Coronary artery (tissue), 2 donors: Measurements from ENCODE around the gene CCDC87.
"Not testable (repeated sequence)": the region's sequence is repeated elsewhere in the genome, so short reads cannot be mapped to it uniquely, and the experiment has no call there.

Experiments
- DNase-seq: peaks from one replicate; pipeline ENCODE4 v3.0.0-alpha.2; 2017; ENCODE audit warnings: low spot score
- H3K27ac ChIP-seq, 2 donors: fragments of 200-600 bp; sonication (generic); one replicate each; pipeline ENCODE4 v1.5.1; 2016 to 2019
- H3K4me3 ChIP-seq: fragments of 200-600 bp; sonication (generic); 2 replicates; pipeline ENCODE4 v1.5.1; 2016; ENCODE audit warnings: mild to moderate bottlenecking, moderate library complexity
- CTCF ChIP-seq: fragments of 200-600 bp; sonication (generic); IDR thresholded peaks from one replicate; pipeline ENCODE4 v1.5.1; 2019; ENCODE audit warnings: antibody characterized with exemption

CCDC87 gene

GRCh38 chr11:66546368-66546965 is 46.4 kb downstream of the CCDC87 start, which contains the start of gene ACTN3:
TSS of gene ACTN3 (plus strand) at chr11:66546903. CDS start at chr11:66546938, 35 bp downstream.
- no peak for TF ChIP-seq CTCF
- H3K27ac ChIP-seq, result peak within 1 kb of the TSS; percentile 39 to 89
- peak; percentile 81 for DNase-seq
- H3K4me3 ChIP-seq, result peak within 1 kb of the TSS; percentile 97

- DNase-seq, result peak; percentile 98
- Histone ChIP-seq H3K27ac (peak within 1 kb of the TSS; percentile 39 to 89), H3K4me3 (peak within 1 kb of the TSS; percentile 97)
- no peak for TF ChIP-seq CTCF
These were observed 47.0 kb downstream of the CCDC87 start, which contains the start of gene ZDHHC24 for GRCh38 chr11:66545701-66546367. TSS of gene ZDHHC24 (minus strand) at chr11:66546048. CDS start at chr11:66546003, 45 bp downstream.

- H3K4me3 ChIP-seq, result peak overlapping the region; percentile 97
- H3K27ac ChIP-seq, DNase-seq: not testable (repeated sequence)
These were observed 47.9 kb downstream of the CCDC87 start for GRCh38 chr11:66544952-66545351.

- peak overlapping the region in 1 of 2 donors; percentile 41 for H3K27ac ChIP-seq
These were observed 49.4 kb downstream of the CCDC87 start for GRCh38 chr11:66543263-66544107.

GRCh38 chr11:66542362-66542761 is 50.5 kb downstream of the CCDC87 start:
- Histone ChIP-seq H3K27ac (no peak overlapping the region), H3K4me3 (no peak overlapping the region)
- no peak for TF ChIP-seq CTCF
- DNase-seq, result no peak

More at GRCh38 chr11:66543263-66544107, 49.4 kb downstream of the CCDC87 start:
- DNase-seq, result no peak
- no peak for TF ChIP-seq CTCF
- H3K4me3 ChIP-seq, result peak overlapping the region; percentile 44

- TF ChIP-seq CTCF, result no peak
- Histone ChIP-seq H3K4me3 (no peak overlapping the region), H3K27ac (no peak overlapping the region)
- DNase-seq, result no peak
These were observed 51.0 kb downstream of the CCDC87 start for GRCh38 chr11:66541892-66542291.

GRCh38 chr11:66540598-66540997 is 52.3 kb downstream of the CCDC87 start:
- H3K4me3 ChIP-seq, DNase-seq, H3K27ac ChIP-seq: not testable (repeated sequence)
